D341Med (cell line): ENCODE data around the gene FARP1.

Source experiments
- DNase-seq: peaks from one replicate; pipeline ENCODE4 v3.0.0; 2012; ENCODE audit warnings: low spot score

The FARP1 gene

GRCh38 chr13:98338310-98338709, 195.4 kb downstream of the FARP1 start:
- no peak for DNase-seq

- DNase-seq = no peak
These were observed 197.0 kb downstream of the FARP1 start for GRCh38 chr13:98339684-98340425.

- DNase-seq = no peak
These were observed 200.1 kb downstream of the FARP1 start for GRCh38 chr13:98342953-98343352.

- DNase-seq = no peak
These were observed 200.6 kb downstream of the FARP1 start for GRCh38 chr13:98343461-98343860.

- no peak for DNase-seq
These were observed 201.5 kb downstream of the FARP1 start for GRCh38 chr13:98344392-98344791.

- no peak for DNase-seq
These were observed 202.4 kb downstream of the FARP1 start for GRCh38 chr13:98345107-98345935.

GRCh38 chr13:98346904-98347636, 204.2 kb downstream of the FARP1 start:
- no peak for DNase-seq

- DNase-seq = no peak
These were observed 204.9 kb downstream of the FARP1 start for GRCh38 chr13:98347756-98348155.

GRCh38 chr13:98348466-98349200, 205.7 kb downstream of the FARP1 start:
- no peak for DNase-seq

GRCh38 chr13:98349731-98350305, 206.9 kb downstream of the FARP1 start:
- DNase-seq = peak; percentile 69

- DNase-seq = no peak
These were observed 207.9 kb downstream of the FARP1 start for GRCh38 chr13:98350746-98351330.

GRCh38 chr13:98351636-98352035, 208.7 kb downstream of the FARP1 start:
- DNase-seq = no peak

GRCh38 chr13:98352226-98352625, 209.3 kb downstream of the FARP1 start:
- DNase-seq = no peak

- no peak for DNase-seq
These were observed 210.9 kb downstream of the FARP1 start for GRCh38 chr13:98353750-98354149.

GRCh38 chr13:98358937-98359336, 216.0 kb downstream of the FARP1 start:
- no peak for DNase-seq

- DNase-seq = no peak
These were observed 217.7 kb downstream of the FARP1 start for GRCh38 chr13:98360545-98360944.

- DNase-seq = no peak
These were observed 220.4 kb downstream of the FARP1 start for GRCh38 chr13:98363326-98363725.

- DNase-seq = no peak
These were observed 221.3 kb downstream of the FARP1 start for GRCh38 chr13:98364179-98364578.

GRCh38 chr13:98364647-98365046, 221.8 kb downstream of the FARP1 start:
- DNase-seq = no peak

GRCh38 chr13:98365302-98365701, 222.4 kb downstream of the FARP1 start:
- no peak for DNase-seq

GRCh38 chr13:98366010-98366409, 223.1 kb downstream of the FARP1 start:
- no peak for DNase-seq
